Fibroblast of mammary gland (primary cell): ENCODE measurements around the gene FYN.

ENCODE experiments used
- DNase-seq: peaks from one replicate; pipeline ENCODE4 v3.0.0-alpha.2; 2010; ENCODE audit warnings: low read depth
- H3K4me3 ChIP-seq: 2 replicates; pipeline ENCODE4 v1.5.1; 2011; ENCODE audit warnings: low read depth, mild to moderate bottlenecking, low read length, moderate library complexity; ENCODE audit not compliant: control insufficient read depth
- TF ChIP-seq, protein P1 (sequence below): conservative IDR thresholded peaks from 2 replicates; pipeline ENCODE4 v1.5.1; 2011; ENCODE audit warnings: low read depth, low read length, inconsistent platforms; ENCODE audit not compliant: control insufficient read depth, insufficient read depth

FYN gene

DNA sequence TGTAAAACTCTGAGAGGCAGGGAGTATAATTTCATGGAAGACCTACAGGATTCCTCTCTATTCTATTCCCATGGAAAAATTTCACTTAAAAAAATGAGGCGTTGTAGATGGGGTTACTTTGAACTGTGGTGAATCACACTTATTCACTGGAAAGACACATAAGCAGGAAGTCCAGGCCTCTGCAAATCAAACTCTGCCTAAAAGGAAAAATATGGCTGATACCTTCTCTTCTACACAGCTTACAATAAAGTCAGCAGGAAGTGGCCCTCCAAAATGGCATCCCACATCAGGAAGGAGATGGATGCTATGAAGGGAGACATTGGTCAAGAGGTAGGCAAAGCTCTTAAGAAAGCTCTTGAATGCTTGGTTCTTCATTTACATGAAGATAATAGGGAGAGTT, 115.9 kb downstream of the FYN start:
- H3K4me3 ChIP-seq, result no peak overlapping the region
- TF ChIP-seq, protein P1, sequence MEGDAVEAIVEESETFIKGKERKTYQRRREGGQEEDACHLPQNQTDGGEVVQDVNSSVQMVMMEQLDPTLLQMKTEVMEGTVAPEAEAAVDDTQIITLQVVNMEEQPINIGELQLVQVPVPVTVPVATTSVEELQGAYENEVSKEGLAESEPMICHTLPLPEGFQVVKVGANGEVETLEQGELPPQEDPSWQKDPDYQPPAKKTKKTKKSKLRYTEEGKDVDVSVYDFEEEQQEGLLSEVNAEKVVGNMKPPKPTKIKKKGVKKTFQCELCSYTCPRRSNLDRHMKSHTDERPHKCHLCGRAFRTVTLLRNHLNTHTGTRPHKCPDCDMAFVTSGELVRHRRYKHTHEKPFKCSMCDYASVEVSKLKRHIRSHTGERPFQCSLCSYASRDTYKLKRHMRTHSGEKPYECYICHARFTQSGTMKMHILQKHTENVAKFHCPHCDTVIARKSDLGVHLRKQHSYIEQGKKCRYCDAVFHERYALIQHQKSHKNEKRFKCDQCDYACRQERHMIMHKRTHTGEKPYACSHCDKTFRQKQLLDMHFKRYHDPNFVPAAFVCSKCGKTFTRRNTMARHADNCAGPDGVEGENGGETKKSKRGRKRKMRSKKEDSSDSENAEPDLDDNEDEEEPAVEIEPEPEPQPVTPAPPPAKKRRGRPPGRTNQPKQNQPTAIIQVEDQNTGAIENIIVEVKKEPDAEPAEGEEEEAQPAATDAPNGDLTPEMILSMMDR, result no peak

DNA sequence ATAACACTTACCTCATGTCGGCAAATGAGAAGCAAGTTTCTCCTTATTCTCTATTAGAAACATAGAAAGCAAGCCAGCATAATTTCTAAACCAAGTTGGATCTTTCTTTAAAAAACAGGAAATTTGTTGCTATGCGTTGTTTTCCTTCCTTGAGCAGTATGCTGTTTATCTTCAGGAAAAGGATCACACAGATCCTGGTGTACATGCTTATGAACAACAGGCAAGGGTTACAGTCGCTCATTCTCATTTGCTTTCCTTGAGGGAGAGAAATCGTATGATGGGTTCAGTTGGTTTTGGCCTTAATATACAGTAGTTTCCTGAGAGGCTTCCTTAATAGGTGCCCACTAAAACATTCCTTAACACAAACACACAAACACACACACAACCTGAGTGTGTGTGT, 118.8 kb downstream of the FYN start:
- H3K4me3 ChIP-seq, result no peak overlapping the region
- no peak for DNase-seq

More for the DNA sequence above, 115.9 kb downstream of the FYN start:
- DNase-seq, result peak; percentile 74

DNA sequence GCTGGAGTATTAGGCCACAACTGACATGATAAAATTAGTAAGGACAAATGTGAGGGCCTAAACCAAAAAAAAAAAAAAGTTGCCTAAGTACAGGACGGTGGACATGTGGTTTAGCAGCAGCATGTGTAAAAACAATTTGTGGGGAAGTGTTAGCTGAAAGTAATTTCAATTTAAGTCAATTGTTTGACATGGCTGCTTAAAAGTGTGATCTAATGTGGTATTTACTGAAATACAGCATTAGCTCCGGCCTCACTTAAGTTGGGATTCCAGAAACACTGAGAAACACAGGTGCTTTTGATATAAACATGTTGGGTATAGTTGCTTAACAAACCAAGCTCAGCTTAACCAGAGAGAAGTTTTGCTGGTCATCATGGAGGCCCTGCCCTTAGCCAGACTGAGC, 119.7 kb downstream of the FYN start:
- DNase-seq, result no peak
- no peak overlapping the region for H3K4me3 ChIP-seq
- TF ChIP-seq, protein P1, result no peak

More for the DNA sequence above, 118.8 kb downstream of the FYN start:
- TF ChIP-seq, protein P1, result no peak

DNA sequence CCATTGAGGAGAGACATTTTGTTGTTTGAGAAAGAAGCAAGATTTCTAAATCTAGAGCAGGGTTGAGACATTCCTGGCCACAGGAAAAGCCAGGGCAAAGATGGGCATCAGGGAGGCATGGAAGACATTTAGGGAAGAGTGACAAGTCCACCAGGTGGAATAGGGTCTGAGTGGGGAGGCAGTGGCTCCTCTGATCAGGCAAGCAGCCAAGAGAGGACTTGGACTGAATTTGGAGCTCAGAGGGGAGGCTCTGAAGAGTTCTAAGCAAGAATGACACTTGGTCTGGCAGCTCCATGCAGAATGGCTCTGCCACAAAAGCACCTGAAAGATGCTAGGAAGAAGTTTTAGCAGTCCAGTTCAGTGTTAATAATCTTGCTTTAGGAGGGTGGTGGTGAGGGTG, 120.8 kb downstream of the FYN start:
- TF ChIP-seq, protein P1, result no peak
- no peak for DNase-seq
- no peak overlapping the region for H3K4me3 ChIP-seq

DNA sequence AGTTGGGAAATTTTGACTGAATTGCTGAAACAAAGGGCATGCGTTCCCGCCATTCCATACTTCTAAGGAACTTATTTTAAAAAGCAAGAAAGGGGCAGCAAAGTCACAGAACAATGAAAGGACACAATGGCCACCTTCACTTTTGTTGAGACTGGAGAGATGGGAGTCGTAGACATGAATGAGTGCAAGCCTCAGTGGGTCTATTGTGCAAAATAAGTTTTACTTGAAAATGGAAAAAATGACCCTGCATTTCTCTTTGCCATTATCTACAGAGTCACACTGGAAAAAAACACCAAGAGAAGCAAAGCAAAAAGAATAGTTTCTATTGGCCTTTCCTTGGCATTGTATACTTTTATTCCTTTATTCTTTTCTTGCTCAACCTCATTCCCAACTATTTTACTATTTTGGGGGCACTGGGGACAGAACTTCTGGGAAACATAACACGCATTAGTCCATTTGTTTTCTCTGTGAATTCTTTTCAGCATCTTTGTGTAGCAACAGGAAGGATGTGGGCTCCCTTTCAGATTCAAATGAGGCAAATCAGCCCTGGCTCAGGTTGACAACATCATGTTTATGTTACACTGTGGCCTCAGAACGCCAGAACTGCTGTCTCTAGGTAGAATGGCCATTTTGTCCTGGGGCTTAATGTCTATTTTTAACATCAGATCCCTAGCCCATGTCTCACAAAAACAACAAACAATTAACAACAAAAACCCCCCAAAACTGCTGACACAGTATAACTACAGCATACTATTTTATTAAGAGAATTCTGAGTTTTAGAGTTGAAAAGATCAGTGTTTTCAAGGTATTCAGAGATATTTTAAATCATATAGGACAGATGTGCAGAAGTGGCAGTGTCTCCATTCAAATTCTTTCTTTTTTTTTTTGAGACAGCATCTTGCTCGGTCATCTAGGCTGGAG, 122.2 kb downstream of the FYN start:
- TF ChIP-seq, protein P1, result no peak
- H3K4me3 ChIP-seq, result no peak overlapping the region
- DNase-seq, result peak; percentile 42

DNA sequence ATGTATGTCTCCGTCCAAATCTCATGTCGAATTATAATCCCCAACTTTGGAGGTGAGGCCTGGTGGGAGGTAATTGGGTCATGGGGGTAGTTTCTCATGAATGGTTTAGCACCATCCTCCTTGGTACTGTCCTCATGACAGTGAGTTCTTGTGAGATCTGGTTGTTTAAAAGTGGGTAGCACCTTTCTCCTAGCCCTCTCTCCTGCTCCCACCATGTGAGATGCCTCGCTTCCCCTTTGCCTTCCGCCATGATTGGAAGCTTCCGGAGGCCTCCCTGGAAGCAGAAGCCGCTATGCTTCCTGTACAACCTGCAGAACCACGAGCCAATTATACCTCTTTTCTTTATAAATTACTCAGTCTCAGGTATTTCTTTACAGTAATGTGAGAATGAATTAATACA, 123.1 kb downstream of the FYN start:
- DNase-seq, result no peak
- TF ChIP-seq, protein P1, result no peak
- no peak overlapping the region for H3K4me3 ChIP-seq
